IgD-negative memory B cell (primary cell): ENCODE results near the gene CES3. TPM values are rescaled to one million over a fixed set of nuclear protein-coding genes. Genes with fewer than 3 reads are reported as not detected.

ENCODE experiments used
- H3K27ac Mint-ChIP-seq, 3 donors: one replicate each; pipeline ENCODE4 v1.8.0; 2020 to 2022; ENCODE audit warnings: mild to moderate bottlenecking in 3 of 3, mixed read lengths in 3 of 3, moderate library complexity in 1 of 3
- H3K27me3 Mint-ChIP-seq: one replicate; pipeline ENCODE4 v1.8.0; 2021; ENCODE audit warnings: mixed read lengths
- H3K36me3 Mint-ChIP-seq: one replicate; pipeline ENCODE4 v1.8.0; 2020; ENCODE audit warnings: mild to moderate bottlenecking, mixed read lengths
- H3K4me1 Mint-ChIP-seq, 3 donors: one replicate each; pipeline ENCODE4 v1.8.0; 2020 to 2022; ENCODE audit warnings: mixed read lengths in 3 of 3, mild to moderate bottlenecking in 1 of 3
- H3K4me3 Mint-ChIP-seq, 4 donors: one replicate each; pipeline ENCODE4 v1.8.0; 2020 to 2022; ENCODE audit warnings: mild to moderate bottlenecking in 4 of 4, mixed read lengths in 4 of 4, moderate library complexity in 3 of 4
- H3K9me3 Mint-ChIP-seq, 3 donors: one replicate each; pipeline ENCODE4 v1.8.0; 2020 to 2021; ENCODE audit warnings: mixed read lengths in 3 of 3, mild to moderate bottlenecking in 1 of 3
- polyA plus RNA-seq: library from polyadenylated mRNA; unstranded; fragments of 300-500 nt; fragmentation: Illumina TruSeq; gene quantifications from one replicate; pipeline ENCODE4 v1.2.3, GENCODE V29; 2021

Gene CES3
- polyA plus RNA-seq, 1 donor from 2014 or later: 0.35 TPM

- H3K27me3 Mint-ChIP-seq: peaks cover 31% of the 10 kb centered on the region
- peaks cover 1% of the 10 kb centered on the region for H3K36me3 Mint-ChIP-seq
- no peak overlapping the region for H3K27ac Mint-ChIP-seq
- peaks cover 0 to 3% (median 0%) of the 10 kb centered on the region in 3 donors for H3K4me1 Mint-ChIP-seq
- no peak overlapping the region for H3K4me3 Mint-ChIP-seq
- H3K9me3 Mint-ChIP-seq: no peaks in the 10 kb centered on the region
Observed at GRCh38 chr16:66923247-66923731, 37.8 kb upstream of the CES3 start.

GRCh38 chr16:66923866-66924265 is 37.2 kb upstream of the CES3 start:
- H3K4me3 Mint-ChIP-seq: peak overlapping the region in 2 of 4 donors; percentile 1 to 23
- H3K4me1 Mint-ChIP-seq: peaks cover 0 to 3% (median 0%) of the 10 kb centered on the region in 3 donors
- peaks cover 1% of the 10 kb centered on the region for H3K36me3 Mint-ChIP-seq
- no peaks in the 10 kb centered on the region for H3K9me3 Mint-ChIP-seq
- H3K27me3 Mint-ChIP-seq: peaks cover 31% of the 10 kb centered on the region
- H3K27ac Mint-ChIP-seq: no peak overlapping the region

- Mint-ChIP-seq H3K27ac (no peak overlapping the region), H3K4me3 (peak overlapping the region in 3 of 4 donors; percentile 73 to 86 (median 83)), H3K9me3 (no peaks in the 10 kb centered on the region), H3K4me1 (peaks cover 0 to 3% (median 0%) of the 10 kb centered on the region in 3 donors), H3K27me3 (peaks cover 31% of the 10 kb centered on the region), H3K36me3 (peaks cover 1% of the 10 kb centered on the region)
Observed at GRCh38 chr16:66924527-66925321, 36.3 kb upstream of the CES3 start.

GRCh38 chr16:66925322-66925840 is 35.7 kb upstream of the CES3 start, which contains the start of gene RRAD:
Gene RRAD, minus strand, starts transcription at chr16:66925535. Its CDS starts 356 bp downstream, at chr16:66925179.
- peaks cover 31% of the 10 kb centered on the region for H3K27me3 Mint-ChIP-seq
- no peak within 1 kb of the TSS for H3K27ac Mint-ChIP-seq
- H3K4me1 Mint-ChIP-seq: peaks cover 0 to 3% (median 0%) of the 10 kb centered on the region in 3 donors
- H3K36me3 Mint-ChIP-seq: peaks cover 1% of the 10 kb centered on the region
- no peaks in the 10 kb centered on the region for H3K9me3 Mint-ChIP-seq
- peak within 1 kb of the TSS; percentile 45 to 86 (median 78) for H3K4me3 Mint-ChIP-seq

GRCh38 chr16:66926171-66926947 is 34.7 kb upstream of the CES3 start:
- H3K36me3 Mint-ChIP-seq: peaks cover 1% of the 10 kb centered on the region
- H3K9me3 Mint-ChIP-seq: no peaks in the 10 kb centered on the region
- H3K4me1 Mint-ChIP-seq: peaks cover 0 to 3% (median 0%) of the 10 kb centered on the region in 3 donors
- H3K27ac Mint-ChIP-seq: no peak overlapping the region
- peaks cover 29% of the 10 kb centered on the region for H3K27me3 Mint-ChIP-seq
- peak overlapping the region in 3 of 4 donors; percentile 13 to 45 (median 41) for H3K4me3 Mint-ChIP-seq

- H3K4me1 Mint-ChIP-seq: peaks cover 0 to 3% (median 1%) of the 10 kb centered on the region in 3 donors
- H3K27ac Mint-ChIP-seq: no peak overlapping the region
- peak overlapping the region in 1 of 4 donors; percentile 13 for H3K4me3 Mint-ChIP-seq
- peaks cover 26% of the 10 kb centered on the region for H3K27me3 Mint-ChIP-seq
- H3K9me3 Mint-ChIP-seq: no peaks in the 10 kb centered on the region
- H3K36me3 Mint-ChIP-seq: peaks cover 1% of the 10 kb centered on the region
Observed at GRCh38 chr16:66926961-66927436, 34.1 kb upstream of the CES3 start.

GRCh38 chr16:66927918-66928649 is 33.0 kb upstream of the CES3 start:
- Mint-ChIP-seq H3K4me3 (peak overlapping the region in 2 of 4 donors; percentile 9 to 53), H3K27ac (peak overlapping the region in 2 of 3 donors; percentile 10 to 63), H3K4me1 (peaks cover 5 to 12% (median 8%) of the 10 kb centered on the region in 3 donors)

GRCh38 chr16:66928702-66929388 is 32.2 kb upstream of the CES3 start:
- Mint-ChIP-seq H3K4me3 (peak overlapping the region in 2 of 4 donors; percentile 17 to 97), H3K27ac (no peak overlapping the region), H3K9me3 (no peaks in the 10 kb centered on the region), H3K4me1 (peaks cover 13 to 20% (median 16%) of the 10 kb centered on the region in 3 donors), H3K36me3 (peaks cover 5% of the 10 kb centered on the region), H3K27me3 (peaks cover 15% of the 10 kb centered on the region)

More at GRCh38 chr16:66927918-66928649, 33.0 kb upstream of the CES3 start:
- Mint-ChIP-seq H3K27me3 (peaks cover 22% of the 10 kb centered on the region), H3K9me3 (no peaks in the 10 kb centered on the region), H3K36me3 (peaks cover 6% of the 10 kb centered on the region)

- H3K36me3 Mint-ChIP-seq: peaks cover 8% of the 10 kb centered on the region
- peak overlapping the region in 1 of 4 donors; percentile 97 for H3K4me3 Mint-ChIP-seq
- H3K9me3 Mint-ChIP-seq: no peaks in the 10 kb centered on the region
- H3K27ac Mint-ChIP-seq: no peak overlapping the region
- peaks cover 8% of the 10 kb centered on the region for H3K27me3 Mint-ChIP-seq
- peaks cover 19 to 25% (median 21%) of the 10 kb centered on the region in 3 donors for H3K4me1 Mint-ChIP-seq
Observed at GRCh38 chr16:66930189-66930588, 30.9 kb upstream of the CES3 start.

- Mint-ChIP-seq H3K4me1 (peaks cover 25 to 30% (median 29%) of the 10 kb centered on the region in 3 donors), H3K9me3 (no peaks in the 10 kb centered on the region), H3K27me3 (no peaks in the 10 kb centered on the region), H3K4me3 (peak overlapping the region in 2 of 4 donors; percentile 45 to 97), H3K36me3 (peaks cover 8% of the 10 kb centered on the region), H3K27ac (peak overlapping the region in 1 of 3 donors; percentile 92)
Observed at GRCh38 chr16:66931665-66932064, 29.4 kb upstream of the CES3 start.

GRCh38 chr16:66932076-66932475 is 29.0 kb upstream of the CES3 start:
- Mint-ChIP-seq H3K4me3 (peak overlapping the region in 3 of 4 donors; percentile 52 to 98 (median 97)), H3K27ac (peak overlapping the region; percentile 67 to 97 (median 92)), H3K36me3 (peaks cover 8% of the 10 kb centered on the region), H3K4me1 (peaks cover 27 to 33% (median 31%) of the 10 kb centered on the region in 3 donors), H3K9me3 (no peaks in the 10 kb centered on the region), H3K27me3 (no peaks in the 10 kb centered on the region)

- peaks cover 31 to 39% (median 33%) of the 10 kb centered on the region in 3 donors for H3K4me1 Mint-ChIP-seq
- H3K4me3 Mint-ChIP-seq: peak overlapping the region; percentile 97 to 99 (median 98)
- H3K9me3 Mint-ChIP-seq: no peaks in the 10 kb centered on the region
- H3K27me3 Mint-ChIP-seq: no peaks in the 10 kb centered on the region
- peaks cover 8% of the 10 kb centered on the region for H3K36me3 Mint-ChIP-seq
- peak overlapping the region; percentile 92 to 99 (median 97) for H3K27ac Mint-ChIP-seq
Observed at GRCh38 chr16:66933776-66934137, 27.3 kb upstream of the CES3 start.

GRCh38 chr16:66934138-66934838 is 26.8 kb upstream of the CES3 start, which contains the start of gene CIAO2B:
Gene CIAO2B, minus strand, starts transcription at chr16:66934402. Its CDS starts 38 bp downstream, at chr16:66934364.
- Mint-ChIP-seq H3K4me1 (peaks cover 31 to 39% (median 33%) of the 10 kb centered on the region in 3 donors), H3K27me3 (no peaks in the 10 kb centered on the region), H3K9me3 (no peaks in the 10 kb centered on the region), H3K36me3 (peaks cover 8% of the 10 kb centered on the region), H3K4me3 (peak within 1 kb of the TSS; percentile 97 to 99 (median 98)), H3K27ac (peak within 1 kb of the TSS; percentile 92 to 99 (median 97))
